GM21360 (cell line): Measurements from ENCODE around the gene AFAP1L2.

ENCODE experiments used
- ATAC-seq: cut with Tn5 transposase; IDR thresholded peaks from one replicate; pipeline ENCODE4 v1.9.1; 2021; ENCODE audit warnings: mild to moderate bottlenecking, moderate library complexity; ENCODE audit not compliant: unreplicated experiment

The AFAP1L2 gene

DNA sequence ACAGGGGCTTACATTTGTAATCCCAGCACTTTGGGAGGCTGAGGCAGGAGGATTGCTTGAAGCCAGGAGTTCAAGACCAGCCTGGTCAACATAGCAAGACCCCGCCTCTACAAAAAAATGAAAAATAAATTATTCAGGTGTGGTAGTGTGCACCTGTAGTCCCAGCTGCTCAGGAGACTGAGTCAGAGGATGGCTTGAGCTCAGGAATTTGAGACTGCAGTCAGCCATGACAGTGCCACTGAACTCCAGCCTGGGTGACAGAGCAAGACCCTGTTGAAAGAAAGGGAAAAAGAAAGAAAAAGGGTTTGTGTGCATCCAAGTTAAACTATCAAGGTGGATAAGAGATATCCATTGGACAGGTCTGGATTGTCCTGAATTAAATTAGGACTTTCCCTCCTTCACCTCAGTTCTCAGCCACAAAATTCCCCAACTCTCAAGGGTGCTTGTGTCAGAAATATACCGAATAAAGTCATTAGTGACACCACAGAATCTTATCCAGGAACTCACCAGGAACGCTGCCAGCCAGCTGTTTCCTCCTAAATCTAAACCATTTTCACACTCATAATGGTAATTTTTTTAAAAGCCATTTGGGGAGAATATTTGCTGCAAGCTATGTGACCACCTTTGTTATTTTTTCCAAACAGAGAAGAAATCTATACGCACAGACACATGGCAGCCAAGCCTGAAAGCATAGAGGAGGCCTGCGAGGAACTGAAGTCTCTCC is 12.0 kb downstream of the AFAP1L2 start:
- ATAC-seq, result no peak

DNA sequence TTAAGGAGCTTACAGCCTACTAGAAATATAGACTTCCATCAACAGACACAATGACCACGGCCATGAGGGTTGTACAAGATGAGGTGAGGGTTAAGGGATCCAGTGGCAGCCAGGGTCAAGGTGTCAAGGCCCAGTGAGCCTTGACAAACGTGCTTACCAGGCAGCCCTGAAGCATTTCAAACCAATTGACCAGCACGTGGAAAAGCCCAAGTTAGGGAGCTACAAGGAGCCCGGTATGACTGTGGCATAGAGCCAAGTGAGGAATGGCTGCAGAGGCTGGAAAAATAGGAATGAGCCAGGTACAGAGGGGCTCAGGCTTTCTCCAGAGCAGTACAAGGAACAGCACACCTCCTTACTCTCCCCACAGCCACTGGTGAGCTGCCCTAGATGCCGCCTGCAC is 12.7 kb downstream of the AFAP1L2 start:
- no peak for ATAC-seq

GRCh38 chr10:114389426-114389825 is 14.9 kb downstream of the AFAP1L2 start:
- ATAC-seq, result no peak

DNA sequence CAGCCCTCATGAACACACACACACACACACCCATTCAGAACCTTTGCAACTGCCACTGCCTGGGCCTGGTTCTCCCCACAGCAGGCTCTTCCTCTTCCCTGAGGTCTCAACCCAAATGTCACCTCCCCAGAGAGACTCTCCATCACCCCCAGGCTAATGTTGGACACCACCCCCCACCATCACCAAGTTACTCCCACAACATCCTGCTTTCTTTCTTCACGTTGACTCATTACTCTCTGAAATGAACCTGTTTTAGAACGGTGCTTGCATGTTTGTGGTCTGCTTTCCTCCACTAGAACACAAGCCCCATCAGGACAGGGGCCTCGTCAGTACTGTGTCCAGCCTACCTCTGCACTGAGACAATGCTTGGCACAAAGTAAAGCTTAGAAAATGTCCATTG is 16.0 kb downstream of the AFAP1L2 start:
- ATAC-seq, result peak; percentile 85

GRCh38 chr10:114387784-114388183 is 16.5 kb downstream of the AFAP1L2 start:
- no peak for ATAC-seq

DNA sequence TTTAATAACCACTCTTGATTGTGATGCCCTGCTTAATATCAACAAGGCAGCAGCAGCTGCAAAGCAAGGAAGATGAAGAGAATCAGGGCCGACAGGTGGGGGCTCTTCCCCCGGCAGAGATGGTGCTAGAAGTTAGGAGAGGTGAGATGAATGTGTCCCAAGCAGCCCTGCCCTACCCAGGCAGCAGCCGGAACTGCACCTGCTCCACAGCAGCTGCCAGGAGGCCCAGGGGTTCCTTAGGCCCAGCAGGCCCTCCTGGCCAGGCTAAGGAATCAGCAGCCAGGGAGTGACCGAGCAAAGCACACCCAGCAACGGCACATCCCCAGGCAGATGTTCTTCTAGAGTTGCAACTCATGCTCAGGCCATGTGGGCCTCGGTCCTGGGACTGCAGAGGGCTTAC is 17.9 kb downstream of the AFAP1L2 start:
- ATAC-seq, result no peak

GRCh38 chr10:114385557-114385956 is 18.7 kb downstream of the AFAP1L2 start:
- no peak for ATAC-seq

- no peak for ATAC-seq
These were observed 19.7 kb downstream of the AFAP1L2 start for GRCh38 chr10:114384601-114385000.

DNA sequence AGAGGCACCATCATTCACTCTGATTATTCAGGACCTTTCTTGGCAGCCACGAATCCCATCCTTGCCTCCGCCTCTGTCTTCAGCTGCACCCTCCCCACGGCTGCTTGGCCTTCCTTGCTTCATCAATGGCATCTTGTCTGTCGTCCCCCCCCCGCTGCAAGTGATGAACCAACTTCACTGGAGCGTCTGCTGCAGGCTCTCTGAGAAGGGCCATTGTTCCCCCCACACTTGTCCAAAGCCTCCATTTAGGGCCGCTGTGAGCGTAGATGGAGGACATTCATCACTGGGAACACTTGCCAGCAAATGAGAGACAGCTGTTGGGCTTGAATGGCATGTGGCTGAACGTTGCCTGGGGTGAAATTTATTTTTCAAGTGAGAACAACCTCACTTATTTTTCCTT is 20.1 kb downstream of the AFAP1L2 start:
- ATAC-seq, result no peak

DNA sequence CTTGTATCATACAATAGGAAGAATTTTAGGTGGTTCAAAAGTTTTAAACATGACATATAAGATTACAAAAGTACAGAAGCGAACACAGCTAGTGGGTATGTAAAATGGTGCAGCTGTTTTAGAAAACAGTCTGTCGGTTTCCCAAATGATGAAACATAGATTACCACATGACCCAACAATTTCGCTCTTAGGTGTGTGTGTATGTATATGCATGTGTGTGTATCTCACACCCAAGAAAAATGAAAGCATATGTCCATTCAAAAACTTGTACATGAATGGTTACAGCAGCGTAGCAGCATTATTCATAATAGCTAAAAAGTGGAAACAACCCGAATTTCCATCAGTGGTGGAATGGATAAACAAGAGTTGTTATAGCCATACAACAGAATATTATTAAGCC is 23.5 kb downstream of the AFAP1L2 start:
- no peak for ATAC-seq

DNA sequence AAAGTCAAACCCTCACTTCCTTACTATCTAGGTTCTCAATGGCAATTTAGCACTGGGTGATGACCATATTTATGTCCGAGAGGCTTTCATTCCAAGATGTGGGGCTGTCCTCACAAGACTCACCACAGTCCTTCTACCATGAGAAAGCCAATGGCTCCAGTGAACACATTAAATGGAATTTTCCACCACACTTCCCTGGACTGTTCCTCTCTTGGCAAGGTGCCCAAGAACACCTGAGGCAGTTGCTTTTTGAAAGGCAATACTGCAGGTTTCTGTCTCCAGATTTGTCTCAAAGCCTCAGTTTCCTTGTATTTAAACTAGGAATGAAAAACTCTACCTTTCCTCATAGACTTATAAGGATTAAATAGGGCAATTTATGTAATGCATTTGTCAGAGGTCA is 24.2 kb downstream of the AFAP1L2 start:
- ATAC-seq, result no peak

GRCh38 chr10:114379631-114380041 is 24.7 kb downstream of the AFAP1L2 start:
- ATAC-seq, result no peak

- ATAC-seq, result no peak
These were observed 27.8 kb downstream of the AFAP1L2 start for GRCh38 chr10:114376523-114376922.

DNA sequence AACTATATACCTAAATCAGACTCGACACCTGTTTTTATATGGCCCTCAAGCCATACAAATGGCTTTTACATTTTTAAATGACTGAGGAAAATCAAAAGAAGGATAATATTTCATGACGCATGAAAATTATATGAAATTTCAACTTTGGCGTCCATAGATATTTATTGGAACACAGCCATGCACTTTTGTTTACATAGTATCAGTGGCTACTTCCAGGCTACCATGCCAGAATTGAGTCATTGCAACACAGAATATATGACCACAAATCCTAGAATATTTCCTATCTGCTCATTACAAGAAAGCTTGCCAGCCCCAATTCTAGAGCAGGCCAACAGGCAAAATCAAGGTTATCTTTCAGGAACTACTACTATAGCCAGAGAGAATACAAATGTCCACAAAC is 29.3 kb downstream of the AFAP1L2 start:
- no peak for ATAC-seq

GRCh38 chr10:114374053-114374791 is 30.1 kb downstream of the AFAP1L2 start:
- no peak for ATAC-seq

DNA sequence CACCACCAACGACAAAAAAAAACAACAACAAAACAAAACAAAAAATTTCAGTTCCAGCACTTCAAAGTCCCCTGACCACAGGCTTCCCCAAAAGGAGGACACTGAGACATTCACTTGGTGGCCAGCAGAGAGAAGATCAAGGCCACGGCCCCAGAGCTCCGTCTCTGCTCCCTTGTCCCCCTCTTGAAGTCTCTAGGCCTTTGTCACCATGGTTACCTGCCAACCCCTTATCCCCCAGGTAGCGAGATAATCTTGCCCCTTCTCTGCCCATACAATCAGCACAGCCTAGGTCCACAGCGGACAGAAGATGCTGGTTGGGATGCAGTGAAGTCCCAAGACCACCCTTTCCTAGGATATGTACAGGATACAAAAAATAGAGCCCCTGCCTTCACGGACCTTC is 30.7 kb downstream of the AFAP1L2 start:
- no peak for ATAC-seq

- no peak for ATAC-seq
These were observed 31.3 kb downstream of the AFAP1L2 start for GRCh38 chr10:114372995-114373394.

DNA sequence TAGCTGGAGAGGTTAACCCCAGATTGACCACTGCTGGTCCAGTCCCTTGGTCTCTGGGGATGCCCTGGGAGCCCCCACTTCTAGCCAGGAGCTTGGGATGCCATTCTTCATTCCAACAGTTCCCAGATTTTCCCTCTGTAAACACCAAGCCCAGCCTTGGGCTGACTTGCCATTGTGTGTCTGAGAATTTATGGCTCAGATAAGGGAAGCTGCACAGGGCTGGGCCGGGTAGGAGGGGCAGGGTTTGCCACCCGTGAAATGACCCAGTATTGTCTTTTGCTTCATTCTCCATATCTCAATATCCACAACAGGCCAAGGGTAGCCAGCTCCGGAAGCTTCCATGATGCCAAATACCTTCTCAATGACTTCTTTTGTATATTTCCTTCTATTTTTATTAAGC is 32.1 kb downstream of the AFAP1L2 start:
- no peak for ATAC-seq

DNA sequence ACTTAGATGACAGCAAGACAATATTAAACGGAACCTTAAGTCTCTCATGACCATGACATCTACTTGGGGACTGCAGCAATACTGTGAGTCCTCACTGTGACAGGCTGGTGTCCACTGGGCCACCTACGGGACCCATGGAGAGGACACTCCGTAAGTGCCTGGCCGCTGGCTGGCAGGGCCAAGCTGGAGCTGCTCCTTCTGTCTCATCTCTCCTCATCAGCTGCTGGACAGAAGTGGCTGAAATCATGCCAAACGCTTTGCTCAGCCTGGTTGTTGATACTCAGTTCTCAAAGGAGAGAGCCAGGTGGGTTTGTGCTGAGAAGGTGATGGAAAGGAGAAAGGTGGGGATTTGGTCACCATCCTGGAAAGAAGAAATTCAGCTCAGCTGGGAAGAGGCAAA is 33.3 kb downstream of the AFAP1L2 start:
- no peak for ATAC-seq

GRCh38 chr10:114370199-114370598 is 34.1 kb downstream of the AFAP1L2 start:
- no peak for ATAC-seq

- ATAC-seq, result no peak
These were observed 36.3 kb downstream of the AFAP1L2 start for GRCh38 chr10:114368057-114368391.

DNA sequence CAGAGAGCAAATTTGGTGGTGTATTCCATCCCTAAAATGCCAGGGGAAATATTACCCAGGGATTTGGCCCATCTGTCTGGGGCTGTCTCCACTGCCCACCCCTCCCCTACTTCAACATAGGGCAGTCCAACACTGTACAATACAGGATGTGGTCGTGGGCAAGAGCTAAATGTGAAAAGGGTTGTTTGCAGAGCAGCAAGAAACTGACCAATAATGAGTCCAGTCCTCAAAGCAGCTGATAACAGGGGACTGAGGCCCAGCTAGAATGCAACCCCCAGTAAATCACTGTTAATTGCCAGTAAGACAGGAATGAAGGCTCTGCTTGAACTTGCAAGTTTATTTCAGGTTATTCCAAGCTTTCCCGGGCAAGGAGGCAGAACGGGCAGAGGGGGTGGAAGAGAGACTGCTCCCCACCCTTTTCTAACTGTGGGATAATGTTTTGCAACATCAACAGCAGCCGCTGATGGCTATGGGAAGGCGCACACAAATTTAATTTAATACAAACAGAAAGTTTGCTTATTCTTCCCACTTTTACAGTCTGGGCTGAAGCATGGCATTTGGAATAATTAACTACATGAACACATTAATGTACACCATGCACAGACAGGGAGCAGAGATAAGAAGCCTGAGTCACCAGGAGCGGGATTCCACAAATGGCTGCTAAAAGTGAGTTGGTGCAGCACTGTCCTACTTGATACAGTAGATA is 36.8 kb downstream of the AFAP1L2 start:
- no peak for ATAC-seq
